Measurements from ENCODE around the gene FBXO41.
"Not testable (repeated sequence)": the region's sequence is repeated elsewhere in the genome, so short reads cannot be mapped to it uniquely, and the experiment has no call there.

FBXO41 gene

DNA sequence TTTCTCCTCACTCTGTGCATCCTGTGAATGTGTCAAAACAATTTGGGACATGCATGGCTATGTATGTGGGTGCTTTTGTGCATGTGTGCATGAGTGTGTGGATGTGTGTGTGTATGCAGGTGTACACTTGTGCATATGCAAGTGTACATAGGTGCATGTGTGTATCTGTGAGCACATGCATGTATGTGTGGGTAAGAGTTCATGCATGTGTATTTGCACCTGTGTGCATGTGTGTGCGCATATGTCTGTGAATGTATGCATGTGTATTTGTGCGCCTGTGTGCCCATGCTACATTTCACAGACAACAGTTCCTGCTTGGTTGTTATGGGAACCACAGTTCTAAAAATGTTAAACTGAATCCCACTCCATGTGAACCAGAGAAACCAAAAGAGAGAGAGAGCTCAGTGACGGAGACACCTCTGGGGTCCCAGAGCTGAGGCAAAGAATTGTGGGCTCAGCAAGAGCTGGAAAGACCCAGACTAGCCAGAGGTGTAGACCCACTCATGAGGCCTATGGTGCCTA is 1.9 kb upstream of the FBXO41 start:
- no peak for DNase-seq

GRCh38 chr2:73285159-73285739 is 971 bp upstream of the FBXO41 start:
- no peak for DNase-seq

GRCh38 chr2:73283545-73284295 is 558 bp downstream of the FBXO41 start:
- DNase-seq: no peak

GRCh38 chr2:73282924-73283544 is 1.2 kb downstream of the FBXO41 start:
- no peak for DNase-seq

DNA sequence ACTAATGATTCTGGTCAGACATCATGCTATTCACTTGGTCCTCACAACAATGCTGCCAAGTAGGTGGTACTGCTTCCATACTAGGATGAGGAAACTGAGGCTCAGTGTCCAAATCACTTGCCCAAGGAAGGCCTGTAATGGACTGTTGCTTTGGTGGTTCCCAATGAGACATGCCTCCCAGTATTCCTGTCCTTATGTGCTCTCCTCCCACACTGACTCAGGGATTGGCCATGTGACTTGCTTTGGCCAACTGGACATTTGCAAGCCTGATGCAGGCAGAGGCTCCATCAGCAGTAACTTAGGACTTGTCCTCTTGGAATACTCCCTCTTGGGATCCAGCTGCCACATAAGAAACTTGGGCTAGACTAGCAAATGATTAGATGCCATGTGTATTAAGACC is 3.0 kb downstream of the FBXO41 start:
- no peak for DNase-seq

DNA sequence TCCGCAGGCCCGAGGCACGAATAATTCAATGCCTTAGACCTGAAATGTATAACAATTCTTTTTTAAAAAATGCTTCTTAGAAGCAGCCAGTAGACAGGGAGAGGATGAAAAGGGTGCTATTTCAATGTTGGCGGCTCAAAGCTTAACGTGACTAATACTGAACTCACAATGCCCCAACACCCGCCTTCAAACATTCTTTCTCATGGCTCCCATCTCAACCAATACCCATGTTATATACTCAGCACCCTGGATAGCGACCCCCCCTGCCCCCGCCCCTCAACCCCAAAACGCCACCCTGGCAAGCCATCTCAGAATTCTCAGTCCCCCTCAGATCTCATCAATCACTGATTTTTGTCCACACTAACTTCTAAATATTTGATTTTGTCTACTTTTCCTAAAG is 4.4 kb downstream of the FBXO41 start:
- DNase-seq: no peak

GRCh38 chr2:73272270-73272669 is 12.0 kb downstream of the FBXO41 start:
- DNase-seq: no peak

GRCh38 chr2:73269686-73270465 is 14.4 kb downstream of the FBXO41 start:
- DNase-seq: no peak

DNA sequence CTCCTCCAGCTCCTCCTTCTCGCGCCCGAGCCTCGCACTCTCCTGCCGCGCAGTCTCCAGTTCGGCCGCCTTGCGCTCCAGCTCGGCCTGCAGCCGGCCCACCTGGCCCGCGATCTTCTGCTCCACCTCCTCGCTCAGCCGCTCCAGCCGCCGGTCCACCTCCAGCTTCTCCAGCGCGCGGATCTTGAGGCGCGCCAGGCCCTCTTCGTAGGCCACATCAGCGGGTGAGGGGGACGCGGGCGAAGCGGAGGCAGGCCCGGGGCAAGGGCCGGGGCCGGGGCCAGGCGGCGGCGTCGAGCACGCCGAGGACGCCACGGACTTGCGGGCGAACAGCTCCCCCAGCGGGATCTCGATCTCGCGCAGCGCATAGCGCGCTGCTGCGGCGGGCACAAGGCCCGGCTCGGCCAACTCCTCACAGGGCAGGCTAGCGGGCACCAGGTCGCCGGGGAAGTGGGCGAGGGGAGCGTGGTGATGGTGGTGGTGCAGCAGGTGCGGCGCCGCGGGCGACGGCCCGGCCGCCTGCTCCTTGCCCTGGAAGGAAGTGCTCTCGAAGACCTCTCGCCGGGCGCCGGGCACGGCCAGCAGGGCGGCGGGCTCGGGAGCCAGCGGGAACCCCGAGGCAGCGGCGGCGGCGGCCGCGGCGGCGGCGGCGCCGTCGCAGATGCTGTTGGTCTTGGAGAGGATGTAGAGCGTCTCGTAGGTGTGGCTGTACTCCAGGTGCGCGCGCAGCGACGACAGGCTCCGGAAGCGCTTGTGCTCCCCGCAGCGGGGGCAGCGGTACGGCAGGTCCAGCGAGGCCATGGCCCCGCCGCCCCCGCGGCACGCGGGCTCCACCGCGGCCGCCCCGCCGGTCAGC is 15.2 kb downstream of the FBXO41 start:
- peak; percentile 87 for DNase-seq

- no peak for DNase-seq
Measured at GRCh38 chr2:73268366-73268829, 15.9 kb downstream of the FBXO41 start.

DNA sequence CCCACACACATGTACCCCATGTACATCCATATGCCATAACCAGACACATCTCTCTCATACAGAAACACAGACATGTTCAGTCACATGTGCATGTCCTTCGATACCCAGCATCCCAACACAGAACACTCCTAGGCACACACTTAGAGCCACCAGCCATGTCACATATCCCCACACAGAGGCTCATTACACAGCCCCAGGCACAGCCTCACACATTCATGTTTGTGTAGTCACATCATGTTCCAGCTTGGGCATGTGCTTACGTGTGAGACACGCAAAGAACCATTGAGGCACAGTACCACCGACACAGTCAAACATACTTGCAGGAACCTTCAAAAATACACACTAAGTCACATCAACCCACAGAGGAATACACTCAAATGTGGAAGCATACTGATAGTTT is 17.3 kb downstream of the FBXO41 start:
- DNase-seq: no peak

DNA sequence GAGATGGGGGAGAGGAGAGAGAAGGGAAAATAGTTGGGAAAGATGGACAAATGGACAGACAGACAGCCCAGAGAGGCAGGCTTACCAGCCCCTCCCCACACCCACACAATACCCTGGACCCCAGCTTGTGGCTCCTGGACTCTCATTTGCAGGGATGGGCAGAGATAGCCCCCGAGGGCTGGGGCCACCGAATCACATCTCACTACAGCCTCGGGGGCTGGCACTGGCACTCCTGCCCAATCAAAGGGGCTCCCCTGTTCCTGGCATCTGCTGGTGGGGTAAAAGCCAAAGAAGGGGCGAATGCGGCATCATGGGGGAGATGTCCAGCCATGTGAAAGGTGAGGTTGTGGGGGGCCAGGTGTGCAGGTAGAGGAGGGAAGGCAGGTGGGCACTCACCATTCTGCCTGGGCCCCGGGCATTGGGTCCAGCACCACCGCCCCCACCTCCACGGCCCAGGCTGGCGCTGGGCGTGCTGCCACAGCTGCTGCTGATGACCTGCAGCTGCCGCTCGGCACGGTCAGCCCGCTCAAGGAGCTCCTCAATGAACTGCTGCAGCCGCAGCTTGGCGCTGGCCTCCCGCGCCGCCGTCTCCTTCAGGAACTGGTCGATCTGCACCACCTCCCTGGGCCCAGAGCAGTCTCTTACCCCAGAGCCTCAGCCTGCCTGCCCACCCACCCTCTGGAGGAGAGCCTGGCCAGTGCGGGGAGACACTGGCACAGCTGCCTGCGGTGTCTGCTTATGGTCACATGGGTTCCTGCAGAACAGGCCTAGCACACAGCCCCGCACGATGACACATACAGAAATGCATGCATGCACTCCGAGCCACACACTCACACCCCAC is 18.0 kb downstream of the FBXO41 start:
- DNase-seq: no peak

GRCh38 chr2:73265298-73266060 is 18.8 kb downstream of the FBXO41 start:
- DNase-seq: no peak

- no peak for DNase-seq
Measured at GRCh38 chr2:73264783-73265182, 19.5 kb downstream of the FBXO41 start.

DNA sequence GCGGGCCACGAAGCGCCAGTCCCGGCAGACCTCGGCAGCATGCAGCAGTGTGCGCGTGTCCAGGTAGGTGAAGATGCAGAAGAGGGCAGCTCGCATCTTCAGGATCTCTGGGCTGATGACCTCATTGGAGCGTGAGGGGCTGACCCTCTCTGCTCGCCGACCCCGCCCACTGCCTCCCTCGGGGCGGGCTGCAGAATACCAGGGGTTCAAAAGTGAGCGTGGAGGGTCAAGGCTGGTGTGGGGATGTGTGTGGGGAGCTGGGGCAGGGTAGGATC is 20.0 kb downstream of the FBXO41 start:
- DNase-seq: no peak

GRCh38 chr2:73263540-73264331 is 20.5 kb downstream of the FBXO41 start:
- DNase-seq: no peak

- DNase-seq: not testable (repeated sequence)
Measured at GRCh38 chr2:73262691-73263429, 21.4 kb downstream of the FBXO41 start.

GRCh38 chr2:73262108-73262651 is 22.1 kb downstream of the FBXO41 start:
- DNase-seq: no peak
